ENCODE data around the gene CCNB2.

CCNB2 gene

GRCh38 chr15:59104912-59105732 is at the start of gene CCNB2 (continued):
- no peak for TF ChIP-seq PRDM6 (tag by site-specific recombination; IDR thresholded peaks at IDR 0.05)
- no peak for TF ChIP-seq ZBTB6 (tag by site-specific recombination; IDR thresholded peaks at IDR 0.05)
- no peak for TF ChIP-seq ZNF561 (tag by site-specific recombination; IDR thresholded peaks at IDR 0.05; ENCODE audit: borderline replicate concordance)
- no peak for TF ChIP-seq ZNF654 (tag by site-specific recombination; IDR thresholded peaks at IDR 0.05; ENCODE audit: low read depth)
- TF ChIP-seq ZNF157 (tag by site-specific recombination; IDR thresholded peaks at IDR 0.05), result no peak
- TF ChIP-seq YY1 (tag by site-specific recombination; IDR thresholded peaks at IDR 0.05), result peak; percentile 41
- TF ChIP-seq ZNF223 (tag by site-specific recombination; IDR thresholded peaks at IDR 0.05), result no peak
- no peak for TF ChIP-seq PRDM10 (tag by site-specific recombination; IDR thresholded peaks at IDR 0.05)
- no peak for TF ChIP-seq REST (tag by site-specific recombination; IDR thresholded peaks at IDR 0.05)
- no peak for TF ChIP-seq ZNF148 (tag by site-specific recombination; IDR thresholded peaks at IDR 0.05; ENCODE audit: borderline replicate concordance)
- peak; percentile 57 for TF ChIP-seq WT1 (tag by site-specific recombination; IDR thresholded peaks at IDR 0.05)
- TF ChIP-seq ZNF24 (tag by site-specific recombination; IDR thresholded peaks at IDR 0.05), result peak; percentile 29; the same call in 1 of the 2 replicates
- TF ChIP-seq KLF8 (tag by site-specific recombination; IDR thresholded peaks at IDR 0.05), result peak; percentile 64; the same call in 1 of the 2 replicates
- no peak for TF ChIP-seq BCL11A (tag by site-specific recombination; IDR thresholded peaks at IDR 0.05; ENCODE audit: low read depth)
- peak; percentile 55 for TF ChIP-seq KLF1 (tag by site-specific recombination; IDR thresholded peaks at IDR 0.05)
- peak; percentile 50; the same call in 1 of the 2 replicates for TF ChIP-seq ZBTB8A (tag by site-specific recombination; IDR thresholded peaks at IDR 0.05)
- peak; percentile 86 for TF ChIP-seq ZBTB48 (tag by site-specific recombination; IDR thresholded peaks at IDR 0.05)
- TF ChIP-seq SP7 (tag by site-specific recombination; IDR thresholded peaks at IDR 0.05), result peak; percentile 56; the same call in 1 of the 2 replicates
- peak; percentile 86; the same call in 1 of the 2 replicates for TF ChIP-seq MZF1 (tag by site-specific recombination; IDR thresholded peaks at IDR 0.05; ENCODE audit: borderline replicate concordance)
- TF ChIP-seq ZNF302 (tag by site-specific recombination; IDR thresholded peaks at IDR 0.05; ENCODE audit: low read depth), result no peak
